ENCODE results near the gene CPO. TPM values are rescaled to one million over a fixed set of nuclear protein-coding genes. Genes with fewer than 3 reads are reported as not detected.

Gene CPO
- total RNA-seq, 1 donor from 2014 or later = 1.1 TPM

- peak; percentile 68 for DNase-seq (ENCODE audit: low read depth)
Observed at GRCh38 chr2:207015901-207016300, 76.6 kb downstream of the CPO start.

Other genes starting within 250 kb of the CPO start
- not detected in 2 replicates for gene DYTN, start 221.1 kb upstream of the CPO start, total RNA-seq
- 0.87 and 3.7 TPM in 2 replicates for gene MDH1B, start 174.2 kb upstream of the CPO start, total RNA-seq
- gene FASTKD2, start 173.9 kb upstream of the CPO start, total RNA-seq = 65.0 and 72.4 TPM in 2 replicates
- 16.8 and 31.5 TPM in 2 replicates for gene KLF7, start 226.4 kb downstream of the CPO start, total RNA-seq